Breast epithelium (tissue), 4 donors: ENCODE data around the gene BDP1. TPM values are rescaled to one million over a fixed set of nuclear protein-coding genes. Genes with fewer than 3 reads are reported as not detected.
"Not testable (repeated sequence)": the region's sequence is repeated elsewhere in the genome, so short reads cannot be mapped to it uniquely, and the experiment has no call there.

Source experiments
- DNase-seq, 2 donors: peaks; one replicate each; pipeline ENCODE4 v3.0.0-alpha.2; 2019; ENCODE audit warnings: low spot score in 2 of 2
- H3K27ac ChIP-seq, 2 donors: fragments of 200-600 bp; sonication (generic) in 1 of 2; one replicate each; pipeline ENCODE4 v1.5.1; 2016 to 2019; ENCODE audit warnings: mild to moderate bottlenecking in 1 of 2
- H3K27me3 ChIP-seq, 2 donors: fragments of 200-600 bp; sonication (generic) in 1 of 2; one replicate each; pipeline versions ENCODE4 v1.5.1 to v1.6.0; 2017 to 2019; ENCODE audit warnings: control low read depth in 1 of 2, mild to moderate bottlenecking in 1 of 2
- H3K36me3 ChIP-seq: fragments of 200-600 bp; one replicate; pipeline ENCODE4 v1.5.1; 2019
- H3K4me1 ChIP-seq, 2 donors: fragments of 200-600 bp; sonication (generic); one replicate each; pipeline ENCODE4 v1.5.1; 2016 to 2019; ENCODE audit warnings: control low read depth in 1 of 2
- H3K4me3 ChIP-seq, 3 donors: fragments of 200-600 bp; sonication (generic); 1 replicate in 2 of 3; 2 replicates in 1 of 3; pipeline ENCODE4 v1.5.1; 2016 to 2019; ENCODE audit warnings: mild to moderate bottlenecking in 3 of 3, moderate library complexity in 2 of 3
- H3K9me3 ChIP-seq, 2 donors: fragments of 200-600 bp; sonication (generic) in 1 of 2; one replicate each; pipeline ENCODE4 v1.5.1; 2016 to 2019; ENCODE audit warnings: control low read depth in 1 of 2
- POLR2A ChIP-seq: fragments of 450-650 bp; IDR thresholded peaks from one replicate; pipeline ENCODE4 v1.6.1; 2016; ENCODE audit warnings: antibody characterized with exemption, mild to moderate bottlenecking, moderate library complexity
- POLR2AphosphoS5 ChIP-seq, 3 donors: sonication (generic); formaldehyde crosslinking; IDR thresholded peaks; one replicate each; pipeline ENCODE4 v1.6.1; 2017; ENCODE audit warnings: antibody characterized with exemption in 3 of 3
- intact Hi-C: fragments of 100-400 bp; cut with DNase I; formaldehyde crosslinking; loops from one replicate; pipeline ENCODE4 v1.15.1; 2023; ENCODE audit warnings: low total_unique reads
- total RNA-seq, 3 donors: library from RNA; depleted of rRNA; stranded (reverse); fragments of >200 nt; gene quantifications; one replicate each; pipeline ENCODE4 v1.1.0, GENCODE V29; 2016
- TF ChIP-seq, protein P1 (sequence below), 3 donors: fragments of 450-650 bp; IDR thresholded peaks; one replicate each; pipeline ENCODE4 v1.5.1; 2016 to 2017; ENCODE audit warnings: antibody characterized with exemption in 3 of 3, mild to moderate bottlenecking in 3 of 3, moderate library complexity in 3 of 3

The BDP1 gene
- total RNA-seq, 3 donors from 2014 or later, result 26.4 to 119 (median 41.6) TPM

DNA sequence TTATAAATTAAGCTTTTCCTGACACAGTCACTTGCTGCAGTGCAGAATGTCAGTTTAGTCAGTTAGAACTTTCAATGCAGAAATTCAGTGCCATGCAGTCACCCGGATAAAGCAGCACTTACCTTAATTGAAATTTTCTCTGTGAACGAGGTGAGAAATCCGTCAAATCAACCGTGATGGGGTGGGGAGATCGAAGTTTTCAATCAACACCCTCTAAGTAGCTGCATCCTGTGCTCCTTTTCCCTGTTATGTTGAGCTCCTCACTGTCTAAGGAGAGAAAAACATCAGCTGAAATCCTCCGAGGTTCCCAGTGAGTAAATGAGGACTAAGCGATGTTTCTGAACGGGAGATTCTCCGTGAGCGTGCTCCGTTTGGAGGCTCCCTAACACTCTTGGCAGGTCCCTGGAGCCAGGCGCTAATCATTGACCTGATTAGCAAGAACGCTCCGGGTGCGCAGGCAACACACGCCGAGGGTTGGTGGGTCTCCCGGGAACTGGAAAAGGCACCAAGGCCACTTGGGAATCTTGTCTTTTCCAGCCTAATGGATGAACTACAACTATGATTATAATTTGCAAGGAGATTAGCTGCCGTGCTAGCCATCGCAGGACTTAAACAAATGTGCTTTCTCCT lies 9.8 kb upstream of the BDP1 start:
- peak overlapping the region in 1 of 3 donors; percentile 15 for H3K4me3 ChIP-seq

DNA sequence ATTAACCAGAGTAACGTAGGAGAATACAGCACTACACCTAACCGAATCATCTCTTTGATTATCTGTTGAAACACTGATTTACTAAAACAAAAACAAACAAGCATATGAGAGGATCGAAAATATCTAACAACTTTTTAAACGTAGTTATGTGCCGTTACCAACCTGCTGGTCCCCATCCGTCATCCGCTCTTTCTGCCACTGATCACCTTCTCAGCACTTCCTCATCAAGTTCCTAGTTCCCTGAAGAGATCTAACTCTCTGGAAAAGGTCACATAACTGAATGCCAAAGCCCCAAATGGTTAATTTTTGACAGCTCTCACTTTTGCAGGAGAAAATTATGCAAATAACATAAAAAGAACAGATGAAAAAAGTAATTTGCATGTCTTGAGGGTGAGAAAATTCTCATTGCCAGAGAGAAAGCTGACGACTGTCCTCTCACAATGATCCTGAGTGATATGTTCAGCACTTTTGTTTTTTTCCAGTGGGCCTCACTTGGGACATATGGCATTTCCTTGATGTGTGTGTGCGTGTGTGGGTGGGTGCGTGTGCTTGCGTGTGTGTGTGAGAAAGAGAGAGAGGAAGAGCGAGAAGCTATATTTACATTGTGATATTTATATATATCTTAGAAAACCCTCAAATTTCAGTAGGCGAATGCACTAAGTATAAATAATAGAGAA lies 8.8 kb upstream of the BDP1 start:
- H3K36me3 ChIP-seq, H3K27ac ChIP-seq, H3K27me3 ChIP-seq, H3K9me3 ChIP-seq, DNase-seq, intact Hi-C loops, H3K4me3 ChIP-seq, H3K4me1 ChIP-seq: not testable (repeated sequence)

More for the DNA sequence above, 9.8 kb upstream of the BDP1 start:
- H3K4me1 ChIP-seq, H3K9me3 ChIP-seq, H3K27ac ChIP-seq, intact Hi-C loops, DNase-seq, H3K27me3 ChIP-seq, H3K36me3 ChIP-seq: not testable (repeated sequence)

DNA sequence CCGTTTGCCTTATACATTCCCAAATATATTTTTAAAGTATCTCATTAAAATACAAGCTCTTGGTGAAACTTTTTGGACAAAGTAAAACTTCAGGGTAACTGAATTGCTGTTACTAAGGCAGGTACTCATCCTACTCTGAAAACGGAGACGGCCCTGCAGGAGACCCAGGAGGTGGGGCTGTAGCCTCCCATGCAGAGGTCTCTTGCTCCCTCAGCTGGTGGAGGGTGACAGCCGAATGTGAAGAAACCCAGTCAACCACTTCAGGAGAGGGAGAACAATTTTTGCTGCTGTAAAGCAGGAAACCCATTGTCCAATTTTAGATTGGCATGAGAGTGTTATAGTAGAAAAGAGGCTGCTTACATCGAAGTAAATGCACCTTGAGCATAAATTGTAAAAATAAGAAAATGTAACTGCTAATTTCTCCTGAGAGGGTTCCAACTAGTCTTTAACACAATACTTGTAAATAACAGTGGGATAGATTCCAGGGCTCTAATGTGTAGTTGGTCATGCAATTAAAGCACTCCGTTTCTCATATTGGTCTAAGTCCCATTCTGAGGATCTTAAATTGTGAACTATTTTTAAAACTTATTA lies 8.1 kb upstream of the BDP1 start:
- H3K27me3 ChIP-seq, H3K27ac ChIP-seq, intact Hi-C loops, H3K4me1 ChIP-seq, H3K4me3 ChIP-seq, H3K36me3 ChIP-seq, H3K9me3 ChIP-seq, DNase-seq: not testable (repeated sequence)
- TF ChIP-seq, protein P1, sequence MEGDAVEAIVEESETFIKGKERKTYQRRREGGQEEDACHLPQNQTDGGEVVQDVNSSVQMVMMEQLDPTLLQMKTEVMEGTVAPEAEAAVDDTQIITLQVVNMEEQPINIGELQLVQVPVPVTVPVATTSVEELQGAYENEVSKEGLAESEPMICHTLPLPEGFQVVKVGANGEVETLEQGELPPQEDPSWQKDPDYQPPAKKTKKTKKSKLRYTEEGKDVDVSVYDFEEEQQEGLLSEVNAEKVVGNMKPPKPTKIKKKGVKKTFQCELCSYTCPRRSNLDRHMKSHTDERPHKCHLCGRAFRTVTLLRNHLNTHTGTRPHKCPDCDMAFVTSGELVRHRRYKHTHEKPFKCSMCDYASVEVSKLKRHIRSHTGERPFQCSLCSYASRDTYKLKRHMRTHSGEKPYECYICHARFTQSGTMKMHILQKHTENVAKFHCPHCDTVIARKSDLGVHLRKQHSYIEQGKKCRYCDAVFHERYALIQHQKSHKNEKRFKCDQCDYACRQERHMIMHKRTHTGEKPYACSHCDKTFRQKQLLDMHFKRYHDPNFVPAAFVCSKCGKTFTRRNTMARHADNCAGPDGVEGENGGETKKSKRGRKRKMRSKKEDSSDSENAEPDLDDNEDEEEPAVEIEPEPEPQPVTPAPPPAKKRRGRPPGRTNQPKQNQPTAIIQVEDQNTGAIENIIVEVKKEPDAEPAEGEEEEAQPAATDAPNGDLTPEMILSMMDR (IDR thresholded peaks at IDR 0.05), result peak in 1 of 3 donors; percentile 39

DNA sequence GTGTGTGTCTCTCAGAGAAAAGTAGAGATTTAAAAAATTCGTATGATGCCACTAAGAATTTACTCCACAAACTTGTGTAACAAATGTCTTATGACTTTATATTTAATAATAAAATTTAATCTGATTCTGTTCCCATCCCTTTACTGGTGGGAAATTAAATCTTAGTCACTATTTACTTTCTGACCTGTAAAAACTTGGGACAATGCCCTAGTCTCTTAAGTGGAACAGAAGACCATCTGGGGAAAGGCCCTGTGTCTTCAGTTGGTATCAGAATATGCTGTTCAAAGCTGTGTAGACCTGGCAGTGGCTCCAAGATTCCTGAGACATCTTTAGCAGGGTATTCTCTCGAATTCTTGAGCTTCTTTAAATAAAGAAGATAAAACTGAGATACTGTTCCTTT lies 2.6 kb upstream of the BDP1 start:
- DNase-seq, result no peak
- Histone ChIP-seq H3K27me3 (peaks cover 0 to 8% of the 10 kb centered on the region in 2 donors), H3K36me3 (no peaks in the 10 kb centered on the region), H3K27ac (no peak overlapping the region), H3K9me3 (no peaks in the 10 kb centered on the region), H3K4me1 (no peaks in the 10 kb centered on the region), H3K4me3 (no peak overlapping the region)
- TF ChIP-seq POLR2A, result no peak
- TF ChIP-seq POLR2AphosphoS5 (IDR thresholded peaks at IDR 0.05), result no peak
- TF ChIP-seq, protein P1 (IDR thresholded peaks at IDR 0.05), result no peak
- intact Hi-C loops, result no loop called here

DNA sequence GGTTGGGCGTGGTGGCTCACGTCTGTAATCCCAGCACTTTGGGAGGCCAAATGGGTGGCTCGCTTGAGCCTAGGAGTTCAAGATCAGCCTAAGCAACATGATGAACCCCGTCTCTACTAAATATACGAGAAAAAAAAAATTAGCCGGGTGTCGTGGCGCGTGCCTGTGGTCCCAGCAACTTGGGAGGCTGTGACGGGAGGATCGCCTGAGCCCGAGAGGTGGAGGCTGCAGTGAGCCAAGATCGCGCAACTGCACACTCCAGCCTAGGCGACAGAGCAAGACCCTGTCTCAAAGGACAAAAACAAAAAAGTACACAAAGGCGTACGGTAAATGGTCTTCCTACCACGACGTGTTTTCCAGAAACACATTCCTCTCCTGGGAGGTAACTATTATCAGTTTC lies 538 bp upstream of the BDP1 start:
- H3K27ac ChIP-seq, result peak overlapping the region; percentile 92 to 99
- intact Hi-C loops, result no loop called here
- peak overlapping the region; percentile 69 to 88 (median 85) for H3K4me3 ChIP-seq
- H3K4me1 ChIP-seq, result no peaks in the 10 kb centered on the region
- H3K9me3 ChIP-seq, result no peaks in the 10 kb centered on the region
- DNase-seq, result no peak
- TF ChIP-seq POLR2A (no peak), POLR2AphosphoS5 (IDR thresholded peaks at IDR 0.05) (no peak)
- TF ChIP-seq, protein P1 (IDR thresholded peaks at IDR 0.05), result no peak
- H3K36me3 ChIP-seq, result no peaks in the 10 kb centered on the region
- peaks cover 0 to 7% of the 10 kb centered on the region in 2 donors for H3K27me3 ChIP-seq

DNA sequence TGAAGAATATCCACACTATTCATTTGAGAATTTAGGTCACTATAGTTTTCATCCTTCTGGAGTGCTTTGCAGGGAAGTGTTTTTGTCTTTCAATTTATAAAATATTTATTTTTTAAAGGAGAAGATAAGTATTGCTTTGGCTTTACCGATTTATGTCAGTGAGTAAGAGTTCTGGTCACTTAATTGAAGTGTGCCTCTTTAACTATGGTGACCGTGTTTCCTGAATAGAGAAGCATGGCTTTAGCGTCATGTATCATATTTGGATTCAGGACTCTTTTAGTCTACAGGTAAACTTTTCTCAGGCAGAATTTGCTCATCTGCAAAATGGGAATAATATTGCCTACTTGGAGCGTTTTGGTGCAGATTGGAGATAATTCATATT lies 902 bp downstream of the BDP1 start:
- intact Hi-C loops, result no loop called here
- H3K27me3 ChIP-seq, result no peaks in the 10 kb centered on the region
- peak overlapping the region; percentile 69 to 88 (median 85) for H3K4me3 ChIP-seq
- H3K27ac ChIP-seq, result peak overlapping the region; percentile 92 to 99
- H3K4me1 ChIP-seq, result no peaks in the 10 kb centered on the region
- no peaks in the 10 kb centered on the region for H3K9me3 ChIP-seq
- DNase-seq, result no peak
- H3K36me3 ChIP-seq, result no peaks in the 10 kb centered on the region
- TF ChIP-seq POLR2AphosphoS5 (IDR thresholded peaks at IDR 0.05), result no peak
- TF ChIP-seq, protein P1 (IDR thresholded peaks at IDR 0.05), result no peak
- TF ChIP-seq POLR2A, result no peak
